DND-41 (cell line): ENCODE measurements around the gene CTAG1A.
A peak's percentile ranks its signal among the peaks of the same experiment; 100 is the strongest.
"Not testable (repeated sequence)": the region's sequence is repeated elsewhere in the genome, so short reads cannot be mapped to it uniquely, and the experiment has no call there.

Experiments used
- ATAC-seq: fragments of 200-7000 bp; cut with Tn5 transposase; 3 replicates; pipeline ENCODE4 v1.9.1; 2021; ENCODE audit warnings: low read depth; ENCODE audit not compliant: insufficient read depth
- DNase-seq: peaks from one replicate; pipeline ENCODE4 v3.0.0-alpha.2; 2020
- H2AFZ ChIP-seq: 2 replicates; pipeline ENCODE4 v1.6.0; 2012; ENCODE audit warnings: low read depth, low read length
- H3K27ac ChIP-seq: 2 replicates; pipeline ENCODE4 v1.5.1; 2012; ENCODE audit warnings: low read length, inconsistent platforms
- H3K27me3 ChIP-seq: fragments of 200-600 bp; sonication (generic); 2 replicates; pipeline ENCODE4 v1.6.0; 2012; ENCODE audit warnings: low read length, mild to moderate bottlenecking, inconsistent platforms; ENCODE audit not compliant: insufficient read depth, poor library complexity
- H3K36me3 ChIP-seq: 2 replicates; pipeline ENCODE4 v1.5.1; 2012; ENCODE audit warnings: low read length, inconsistent platforms; ENCODE audit not compliant: insufficient read depth
- H3K4me1 ChIP-seq: 2 replicates; pipeline ENCODE4 v1.5.1; 2012; ENCODE audit warnings: mild to moderate bottlenecking, low read length; ENCODE audit not compliant: insufficient read depth
- H3K4me2 ChIP-seq: 2 replicates; pipeline ENCODE4 v1.6.0; 2012; ENCODE audit warnings: mild to moderate bottlenecking, moderate library complexity, low read length, inconsistent platforms; ENCODE audit not compliant: insufficient read depth
- H3K4me3 ChIP-seq, 2 experiments: fragments of 200-600 bp in 1 of 2; shearing (Covaris generic) in 1 of 2; 2 replicates each; pipeline ENCODE4 v1.5.1; 2012 to 2016; ENCODE audit warnings: inconsistent platforms in 2 of 2, low read length in 2 of 2, mild to moderate bottlenecking in 2 of 2, low read depth in 1 of 2, moderate library complexity in 1 of 2
- H3K79me2 ChIP-seq: 2 replicates; pipeline ENCODE4 v1.6.0; 2012; ENCODE audit warnings: low read length, inconsistent platforms; ENCODE audit not compliant: insufficient read depth
- H3K9ac ChIP-seq: 2 replicates; pipeline ENCODE4 v1.6.0; 2012; ENCODE audit warnings: low read depth, mild to moderate bottlenecking, inconsistent platforms, low read length, moderate library complexity
- H3K9me3 ChIP-seq: 2 replicates; pipeline ENCODE4 v1.5.1; 2012; ENCODE audit warnings: low read length, moderate library complexity, mild to moderate bottlenecking, inconsistent platforms; ENCODE audit not compliant: insufficient read depth, severe bottlenecking
- H4K20me1 ChIP-seq: 2 replicates; pipeline ENCODE4 v1.6.0; 2012; ENCODE audit warnings: low read length; ENCODE audit not compliant: insufficient read depth
- EZH2 ChIP-seq: IDR thresholded peaks from 3 replicates; pipeline ENCODE4 v1.6.1; 2012; ENCODE audit warnings: borderline replicate concordance, low read depth, mild to moderate bottlenecking, moderate library complexity, low read length, inconsistent platforms; ENCODE audit not compliant: severe bottlenecking
- TF ChIP-seq, protein P1 (sequence below): IDR thresholded peaks from 2 replicates; pipeline ENCODE4 v1.5.1; 2012; ENCODE audit warnings: borderline replicate concordance, low read length, moderate library complexity, mild to moderate bottlenecking; ENCODE audit not compliant: poor library complexity, severe bottlenecking; ENCODE audit errors: extremely low read depth

Gene CTAG1A

DNA sequence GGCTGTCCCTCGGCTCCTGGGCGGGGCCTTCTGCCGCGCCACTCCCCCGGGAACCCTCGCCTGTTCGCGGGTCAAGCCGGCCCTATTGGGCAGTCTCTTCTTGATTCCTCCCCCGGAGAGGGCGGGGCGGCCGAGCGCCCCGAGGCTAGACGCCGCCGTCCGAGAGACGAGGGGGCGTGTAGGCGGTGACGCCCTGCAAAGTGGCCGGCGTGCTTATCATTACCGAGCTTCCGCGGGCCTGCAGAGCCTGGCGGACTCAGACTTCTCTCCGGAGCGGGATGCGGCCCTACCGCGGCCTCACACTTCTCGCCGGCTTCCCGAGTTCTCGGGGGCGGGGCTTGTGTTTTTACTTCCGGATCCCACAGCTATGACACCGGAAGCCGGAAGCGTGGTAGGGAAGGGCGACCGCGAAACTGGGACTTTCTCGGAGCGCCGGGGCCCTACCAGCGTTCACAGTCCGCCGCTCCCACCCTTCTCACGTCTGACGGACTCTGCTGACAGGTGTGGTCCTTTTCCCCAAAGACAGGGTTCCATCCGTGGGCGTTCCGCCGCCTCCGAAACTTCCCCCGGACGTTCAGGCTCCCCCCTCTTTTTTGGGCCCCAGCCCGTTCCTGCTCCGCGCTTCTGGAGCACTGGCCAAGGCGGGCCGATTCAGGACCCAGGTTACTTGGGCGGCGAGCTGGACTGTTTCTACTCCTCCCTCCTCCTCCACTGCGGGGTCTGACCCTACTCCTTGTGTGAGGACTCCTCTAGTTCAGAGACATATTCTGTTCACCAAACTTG lies 37.5 kb upstream of the CTAG1A start, which contains the start of gene IKBKG:
Gene IKBKG, plus strand, starts transcription at position 376 of the 783 bp plus-strand sequence. CDS start 4,383 bp downstream, outside the sequence.
- Histone ChIP-seq H3K4me3 (peak within 1 kb of the TSS; percentile 94 to 100), H2AFZ (peak within 1 kb of the TSS; percentile 80), H3K4me2 (peak within 1 kb of the TSS; percentile 99), H3K27ac (peak within 1 kb of the TSS; percentile 91), H3K4me1 (peaks cover 49% of the 10 kb centered on the region), H4K20me1 (peaks cover 21% of the 10 kb centered on the region; the same call in 1 of the 2 replicates), H3K9ac (peak within 1 kb of the TSS; percentile 93), H3K79me2 (peaks cover 57% of the 10 kb centered on the region), H3K9me3 (no peaks in the 10 kb centered on the region), H3K27me3 (no peaks in the 10 kb centered on the region), H3K36me3 (peaks cover 16% of the 10 kb centered on the region)
- DNase-seq = peak; percentile 90
- ATAC-seq = peak; percentile 83
- TF ChIP-seq, protein P1, sequence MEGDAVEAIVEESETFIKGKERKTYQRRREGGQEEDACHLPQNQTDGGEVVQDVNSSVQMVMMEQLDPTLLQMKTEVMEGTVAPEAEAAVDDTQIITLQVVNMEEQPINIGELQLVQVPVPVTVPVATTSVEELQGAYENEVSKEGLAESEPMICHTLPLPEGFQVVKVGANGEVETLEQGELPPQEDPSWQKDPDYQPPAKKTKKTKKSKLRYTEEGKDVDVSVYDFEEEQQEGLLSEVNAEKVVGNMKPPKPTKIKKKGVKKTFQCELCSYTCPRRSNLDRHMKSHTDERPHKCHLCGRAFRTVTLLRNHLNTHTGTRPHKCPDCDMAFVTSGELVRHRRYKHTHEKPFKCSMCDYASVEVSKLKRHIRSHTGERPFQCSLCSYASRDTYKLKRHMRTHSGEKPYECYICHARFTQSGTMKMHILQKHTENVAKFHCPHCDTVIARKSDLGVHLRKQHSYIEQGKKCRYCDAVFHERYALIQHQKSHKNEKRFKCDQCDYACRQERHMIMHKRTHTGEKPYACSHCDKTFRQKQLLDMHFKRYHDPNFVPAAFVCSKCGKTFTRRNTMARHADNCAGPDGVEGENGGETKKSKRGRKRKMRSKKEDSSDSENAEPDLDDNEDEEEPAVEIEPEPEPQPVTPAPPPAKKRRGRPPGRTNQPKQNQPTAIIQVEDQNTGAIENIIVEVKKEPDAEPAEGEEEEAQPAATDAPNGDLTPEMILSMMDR = no peak
- no peak for TF ChIP-seq EZH2

DNA sequence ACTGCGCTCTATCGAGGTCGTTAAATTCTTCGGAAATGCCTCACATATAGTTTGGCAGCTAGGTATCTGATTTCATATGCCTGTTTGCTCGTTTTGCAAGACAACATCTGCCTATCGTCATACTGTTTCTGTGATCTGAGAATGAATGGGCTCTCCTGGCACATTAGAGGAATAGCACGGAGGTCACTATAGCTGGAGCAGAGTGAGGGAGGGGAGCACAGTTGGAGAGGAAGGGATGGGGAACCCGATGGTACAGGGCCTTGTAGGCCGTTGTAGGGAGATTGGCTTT lies 37.0 kb upstream of the CTAG1A start:
- Histone ChIP-seq H3K79me2 (peaks cover 58% of the 10 kb centered on the region), H3K4me2 (peak overlapping the region; percentile 99), H3K9ac (peak overlapping the region; percentile 93), H3K36me3 (peaks cover 15% of the 10 kb centered on the region), H3K9me3 (no peaks in the 10 kb centered on the region), H2AFZ (peak overlapping the region; percentile 68), H3K4me1 (peaks cover 49% of the 10 kb centered on the region), H4K20me1 (peaks cover 22% of the 10 kb centered on the region; the same call in 1 of the 2 replicates), H3K4me3 (peak overlapping the region; percentile 94 to 100), H3K27ac (peak overlapping the region; percentile 91), H3K27me3 (no peaks in the 10 kb centered on the region)
- no peak for ATAC-seq
- TF ChIP-seq EZH2 = no peak
- TF ChIP-seq, protein P1 = no peak
- no peak for DNase-seq

DNA sequence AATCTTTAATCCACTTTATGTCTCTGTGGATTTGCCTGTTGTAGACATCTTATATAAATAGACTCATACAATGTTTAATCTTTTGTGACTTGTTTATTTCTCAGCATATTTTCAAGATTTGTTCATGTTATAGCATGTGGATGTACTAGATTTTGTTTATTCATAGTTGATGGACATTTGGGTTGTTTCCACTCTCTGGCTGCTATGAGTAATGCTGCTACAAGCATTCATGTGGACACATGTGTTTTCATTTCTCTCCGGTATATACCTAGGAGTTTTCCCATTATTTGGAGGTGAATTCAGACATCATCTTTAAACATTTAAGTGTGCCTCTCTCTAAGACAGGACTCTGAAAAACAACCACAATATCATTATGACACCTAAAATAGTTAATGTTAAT lies 35.2 kb upstream of the CTAG1A start:
- no peaks in the 10 kb centered on the region for H3K9me3 ChIP-seq
- DNase-seq (no peak), ATAC-seq (no peak)
- peak overlapping the region; percentile 99; the same call in 1 of the 2 replicates for H3K4me2 ChIP-seq
- no peak overlapping the region for H3K4me3 ChIP-seq
- H2AFZ ChIP-seq = no peak overlapping the region
- peaks cover 39% of the 10 kb centered on the region for H3K4me1 ChIP-seq
- peaks cover 22% of the 10 kb centered on the region for H3K36me3 ChIP-seq
- no peaks in the 10 kb centered on the region for H3K27me3 ChIP-seq
- TF ChIP-seq, protein P1 = no peak
- no peak for TF ChIP-seq EZH2
- H4K20me1 ChIP-seq = peaks cover 28% of the 10 kb centered on the region
- H3K9ac ChIP-seq = no peak overlapping the region
- H3K79me2 ChIP-seq = peaks cover 63% of the 10 kb centered on the region
- H3K27ac ChIP-seq = no peak overlapping the region

DNA sequence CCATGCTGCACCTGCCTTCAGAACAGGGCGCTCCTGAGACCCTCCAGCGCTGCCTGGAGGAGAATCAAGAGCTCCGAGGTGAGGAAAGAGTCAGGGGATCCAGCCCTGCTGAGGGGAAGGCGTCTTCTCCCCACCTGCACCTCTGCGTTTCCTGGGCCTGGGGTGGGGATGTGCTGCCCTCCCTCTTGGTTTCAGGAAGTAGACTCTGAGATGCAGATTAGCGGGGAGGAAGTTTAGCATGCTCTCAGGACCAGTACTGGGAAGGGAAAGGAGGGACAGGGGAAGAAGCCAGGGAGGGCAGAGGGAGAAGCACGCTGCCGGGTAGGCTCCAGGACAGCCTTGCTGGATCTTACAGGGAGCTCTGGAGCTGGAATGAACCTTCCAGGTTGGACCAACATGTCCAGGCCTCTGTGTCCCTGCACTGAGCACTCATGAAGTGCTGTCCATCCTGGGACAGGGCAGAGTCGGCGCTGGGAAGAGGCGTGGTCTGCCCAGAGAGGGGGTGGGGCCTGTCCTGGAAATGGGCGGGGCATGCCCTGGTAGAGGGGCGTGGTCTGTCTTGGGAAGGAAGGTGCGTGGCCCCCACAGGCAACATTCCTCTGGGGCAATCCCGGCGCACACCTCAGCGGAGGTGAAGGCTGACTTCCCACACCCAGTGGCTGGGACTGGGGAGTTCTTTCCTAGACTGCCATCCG lies 32.7 kb upstream of the CTAG1A start:
- not testable (repeated sequence) for ATAC-seq

DNA sequence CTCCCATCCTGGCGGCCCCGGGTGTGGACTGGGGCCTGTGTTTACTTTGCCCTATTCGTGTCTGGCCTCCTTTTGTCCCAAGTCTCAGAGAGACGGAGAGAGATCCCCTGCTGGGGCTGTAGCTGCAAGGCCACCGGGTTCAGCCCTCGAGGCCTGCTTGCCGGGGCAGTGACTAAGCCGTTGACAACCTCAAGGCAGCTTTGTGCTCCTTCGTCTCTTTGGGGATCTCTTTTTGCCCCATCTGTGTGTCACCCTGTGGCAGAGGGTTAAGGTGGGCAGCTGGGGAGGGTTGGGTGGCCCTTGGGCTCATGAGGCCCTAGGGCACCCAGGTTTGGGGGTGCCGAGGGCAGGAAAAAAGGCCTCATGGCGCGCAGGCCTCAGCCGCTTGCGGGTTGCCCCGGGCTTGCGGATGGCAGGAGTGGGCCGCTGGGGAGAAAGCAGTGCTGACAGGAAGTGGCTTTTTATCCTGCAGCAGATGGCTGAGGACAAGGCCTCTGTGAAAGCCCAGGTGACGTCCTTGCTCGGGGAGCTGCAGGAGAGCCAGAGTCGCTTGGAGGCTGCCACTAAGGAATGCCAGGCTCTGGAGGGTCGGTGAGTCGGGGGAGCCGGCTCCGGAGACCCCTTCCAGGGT lies 26.8 kb upstream of the CTAG1A start:
- not testable (repeated sequence) for H3K4me3 ChIP-seq, H4K20me1 ChIP-seq, H3K27me3 ChIP-seq, H2AFZ ChIP-seq, DNase-seq, H3K9ac ChIP-seq, H3K9me3 ChIP-seq, H3K79me2 ChIP-seq, H3K4me2 ChIP-seq, H3K27ac ChIP-seq, H3K4me1 ChIP-seq
- ATAC-seq = peak; percentile 87
- peaks cover 20% of the 10 kb centered on the region for H3K36me3 ChIP-seq

More for the DNA sequence above, 32.7 kb upstream of the CTAG1A start:
- Histone ChIP-seq H3K36me3 (peaks cover 23% of the 10 kb centered on the region), H4K20me1 (peaks cover 28% of the 10 kb centered on the region), H3K79me2 (peaks cover 58% of the 10 kb centered on the region), H3K4me1 (peaks cover 23% of the 10 kb centered on the region)
- not testable (repeated sequence) for H3K4me3 ChIP-seq, DNase-seq, H3K4me2 ChIP-seq, H3K27ac ChIP-seq, H3K9ac ChIP-seq, H3K27me3 ChIP-seq, H2AFZ ChIP-seq, H3K9me3 ChIP-seq
